Caco-2 (cell line): ENCODE measurements around the gene INO80B. TPM values are rescaled to one million over a fixed set of nuclear protein-coding genes. Genes with fewer than 3 reads are reported as not detected.
A peak's percentile ranks its signal among the peaks of the same experiment; 100 is the strongest.

Experiments
- BruUV-seq: library from RNA; stranded (reverse); fragments of 400-500 nt; replicated peaks from 2 replicates; lab custom pipeline; 2021; lab: Mats Ljungman, UMichigan
- CTCF ChIA-PET: fragments of 300-600 bp; sonication (Branson Sonifier 250); formaldehyde crosslinking; loops from one replicate; lab custom pipeline; 2022; ENCODE audit warnings: antibody characterized with exemption; lab: Charles Lee
- POLR2A ChIA-PET: fragments of 300-600 bp; sonication (Branson Sonifier 250); formaldehyde crosslinking; loops from one replicate; lab custom pipeline; 2022; ENCODE audit warnings: antibody characterized with exemption; lab: Charles Lee
- DNase-seq, 2 experiments: peaks; one replicate each; pipeline versions ENCODE4 v3.0.0 to v3.0.0-alpha.2; 2020 to 2022
- H3K27me3 ChIP-seq: replicated peaks from 2 replicates; pipeline ENCODE4 v1.6.0; 2011; ENCODE audit warnings: low read length; ENCODE audit not compliant: control insufficient read depth, insufficient read depth
- H3K36me3 ChIP-seq: 2 replicates; pipeline ENCODE4 v1.5.1; 2011; ENCODE audit warnings: low read length; ENCODE audit not compliant: control insufficient read depth, insufficient read depth
- H3K4me1 ChIP-seq: fragments of 250-450 bp; sonication (Bioruptor Pico); 2 replicates; pipeline ENCODE4 v1.5.1; 2020; ENCODE audit warnings: mild to moderate bottlenecking
- H3K4me3 ChIP-seq: 2 replicates; pipeline ENCODE4 v1.5.1; 2011; ENCODE audit warnings: low read depth, mild to moderate bottlenecking, control low read depth, low read length
- H3K9me3 ChIP-seq: fragments of 250-450 bp; sonication (Bioruptor Pico); 2 replicates; pipeline ENCODE4 v1.5.1; 2020; ENCODE audit warnings: mild to moderate bottlenecking, moderate library complexity
- H3K27ac Mint-ChIP-seq: one replicate; pipeline ENCODE4 v1.8.0; 2022; ENCODE audit warnings: mixed read lengths; ENCODE audit not compliant: unreplicated experiment
- H3K27me3 Mint-ChIP-seq: one replicate; pipeline ENCODE4 v1.8.0; 2022; ENCODE audit warnings: mixed read lengths; ENCODE audit not compliant: insufficient read depth, unreplicated experiment
- H3K36me3 Mint-ChIP-seq: one replicate; pipeline ENCODE4 v1.8.0; 2022; ENCODE audit warnings: mild to moderate bottlenecking, mixed read lengths; ENCODE audit not compliant: insufficient read depth, unreplicated experiment
- H3K4me1 Mint-ChIP-seq: one replicate; pipeline ENCODE4 v1.8.0; 2022; ENCODE audit warnings: low read depth, mixed read lengths; ENCODE audit not compliant: unreplicated experiment
- H3K4me3 Mint-ChIP-seq: one replicate; pipeline ENCODE4 v1.8.0; 2022; ENCODE audit warnings: mild to moderate bottlenecking, moderate library complexity, mixed read lengths; ENCODE audit not compliant: unreplicated experiment
- H3K9me3 Mint-ChIP-seq: one replicate; pipeline ENCODE4 v1.8.0; 2022; ENCODE audit warnings: mixed read lengths; ENCODE audit not compliant: unreplicated experiment
- CTCF ChIP-seq, 2 experiments: fragments of 200-600 bp in 1 of 2; IDR thresholded peaks; 1 replicate in 1 of 2; 2 replicates in 1 of 2; pipeline versions ENCODE4 v1.5.1 to v1.8.0; 2011 to 2022; ENCODE audit warnings: antibody characterized with exemption in 1 of 2, control low read depth in 1 of 2, inconsistent platforms in 1 of 2, low read depth in 1 of 2, low read length in 1 of 2, mild to moderate bottlenecking in 1 of 2, moderate library complexity in 1 of 2; ENCODE audit not compliant: insufficient read depth in 1 of 2, severe bottlenecking in 1 of 2, unreplicated experiment in 1 of 2
- intact Hi-C: fragments of 100-400 bp; cut with micrococcal nuclease; formaldehyde crosslinking; loops from one replicate; pipeline ENCODE4 v1.10.0; 2022; ENCODE audit not compliant: unreplicated experiment
- total RNA-seq: library from RNA; stranded (reverse); gene quantifications from 2 replicates; pipeline ENCODE4 v1.2.3, GENCODE V29; 2022

INO80B gene
- total RNA-seq, 1 experiment from 2014 or later, result 25.2 TPM

- peaks cover 1% of the 10 kb centered on the region; the same call in 1 of the 2 replicates for H3K36me3 ChIP-seq
- H3K4me3 ChIP-seq, result peak overlapping the region; percentile 65
- Mint-ChIP-seq H3K4me1 (peaks cover 11% of the 10 kb centered on the region), H3K9me3 (no peaks in the 10 kb centered on the region), H3K27ac (no peak overlapping the region), H3K4me3 (peak overlapping the region; percentile 96), H3K36me3 (peaks cover 30% of the 10 kb centered on the region), H3K27me3 (no peaks in the 10 kb centered on the region)
- no peak for TF ChIP-seq CTCF (IDR thresholded peaks at IDR 0.05; ENCODE audit: insufficient read depth in 1 of 2, low read depth in 1 of 2, low read length in 1 of 2, severe bottlenecking in 1 of 2, unreplicated experiment in 1 of 2)
- no TSS peak for BruUV-seq
- CTCF ChIA-PET, result interaction anchor here (0.6 kb wide), 1 partner anchor 14 kb away, joined by 3 read pairs; the partner anchor contains the start of genes CCDC142 and TTC31
- no peaks in the 10 kb centered on the region for H3K9me3 ChIP-seq
- peaks cover 42% of the 10 kb centered on the region for H3K4me1 ChIP-seq
- no peaks in the 10 kb centered on the region for H3K27me3 ChIP-seq
- no peak for DNase-seq
- intact Hi-C loops, result no loop called here
- POLR2A ChIA-PET, result no interaction called here
Observed at GRCh38 chr2:74496997-74497776, 42.3 kb downstream of the INO80B start.

GRCh38 chr2:74497777-74498499 lies 43.1 kb downstream of the INO80B start:
- POLR2A ChIA-PET, result no interaction called here
- peaks cover 12% of the 10 kb centered on the region for H3K4me1 Mint-ChIP-seq
- no peaks in the 10 kb centered on the region for H3K27me3 ChIP-seq
- no peaks in the 10 kb centered on the region for H3K9me3 Mint-ChIP-seq
- no peak for TF ChIP-seq CTCF (IDR thresholded peaks at IDR 0.05; ENCODE audit: insufficient read depth in 1 of 2, low read depth in 1 of 2, low read length in 1 of 2, severe bottlenecking in 1 of 2, unreplicated experiment in 1 of 2)
- CTCF ChIA-PET, result no interaction called here
- DNase-seq, result peak; percentile 46 to 57
- H3K4me3 ChIP-seq, result peak overlapping the region; percentile 65
- H3K4me3 Mint-ChIP-seq, result peak overlapping the region; percentile 96
- H3K9me3 ChIP-seq, result no peaks in the 10 kb centered on the region
- peaks cover 37% of the 10 kb centered on the region for H3K36me3 Mint-ChIP-seq
- peak overlapping the region; percentile 46 for H3K27ac Mint-ChIP-seq
- peaks cover 44% of the 10 kb centered on the region for H3K4me1 ChIP-seq
- no TSS peak for BruUV-seq
- H3K36me3 ChIP-seq, result peaks cover 1% of the 10 kb centered on the region; the same call in 1 of the 2 replicates
- intact Hi-C loops, result loop anchor here (1.0 kb wide), 1 partner anchor 9 kb away; no protein-coding TSS in a partner anchor
- H3K27me3 Mint-ChIP-seq, result no peaks in the 10 kb centered on the region
